Measurements from ENCODE around the gene FBXL19.

DNA sequence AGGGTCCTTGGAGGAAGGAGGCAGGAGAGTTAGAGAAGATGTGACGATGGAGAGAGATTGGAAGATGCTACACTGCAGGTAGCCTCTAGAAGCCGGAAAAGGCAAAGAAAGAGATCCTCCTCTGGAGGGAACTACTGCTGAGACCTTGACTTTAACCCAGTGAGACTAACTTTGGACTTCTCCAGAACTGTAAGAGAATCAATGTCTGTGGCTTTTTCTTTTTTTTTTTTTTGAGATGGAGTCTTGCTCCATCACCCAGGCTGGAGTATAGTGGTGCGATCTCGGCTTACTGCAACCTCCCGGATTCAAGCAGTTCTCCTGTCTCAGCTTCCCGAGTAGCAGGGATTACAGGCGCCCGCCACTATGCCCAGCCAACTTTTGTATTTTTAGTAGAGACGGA, 38.2 kb upstream of the FBXL19 start:
- TF ChIP-seq, protein P1, sequence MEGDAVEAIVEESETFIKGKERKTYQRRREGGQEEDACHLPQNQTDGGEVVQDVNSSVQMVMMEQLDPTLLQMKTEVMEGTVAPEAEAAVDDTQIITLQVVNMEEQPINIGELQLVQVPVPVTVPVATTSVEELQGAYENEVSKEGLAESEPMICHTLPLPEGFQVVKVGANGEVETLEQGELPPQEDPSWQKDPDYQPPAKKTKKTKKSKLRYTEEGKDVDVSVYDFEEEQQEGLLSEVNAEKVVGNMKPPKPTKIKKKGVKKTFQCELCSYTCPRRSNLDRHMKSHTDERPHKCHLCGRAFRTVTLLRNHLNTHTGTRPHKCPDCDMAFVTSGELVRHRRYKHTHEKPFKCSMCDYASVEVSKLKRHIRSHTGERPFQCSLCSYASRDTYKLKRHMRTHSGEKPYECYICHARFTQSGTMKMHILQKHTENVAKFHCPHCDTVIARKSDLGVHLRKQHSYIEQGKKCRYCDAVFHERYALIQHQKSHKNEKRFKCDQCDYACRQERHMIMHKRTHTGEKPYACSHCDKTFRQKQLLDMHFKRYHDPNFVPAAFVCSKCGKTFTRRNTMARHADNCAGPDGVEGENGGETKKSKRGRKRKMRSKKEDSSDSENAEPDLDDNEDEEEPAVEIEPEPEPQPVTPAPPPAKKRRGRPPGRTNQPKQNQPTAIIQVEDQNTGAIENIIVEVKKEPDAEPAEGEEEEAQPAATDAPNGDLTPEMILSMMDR (conservative IDR thresholded peaks at IDR 0.05): no peak
- no peak for TF ChIP-seq ZFX (IDR thresholded peaks at IDR 0.05)
